ENCODE measurements around the gene PIP5KL1. TPM values are rescaled to one million over a fixed set of nuclear protein-coding genes. Genes with fewer than 3 reads are reported as not detected.

The PIP5KL1 gene
- total and polyA plus RNA-seq, 2 of the 8 experiments (the other 6 are each of a cell fraction or from before 2014, with no cell fraction given): 13.4 to 15.4 TPM

- TF ChIP-seq SP1 (IDR thresholded peaks at IDR 0.05; ENCODE audit: low read depth, low read length) (no peak), POLR2AphosphoS5 (IDR thresholded peaks at IDR 0.05; ENCODE audit: low read depth, low read length) (no peak), E2F6 (IDR thresholded peaks at IDR 0.05) (no peak), BRCA1 (IDR thresholded peaks at IDR 0.05; ENCODE audit: low read depth, low read length) (no peak), RFX5 (IDR thresholded peaks at IDR 0.05; ENCODE audit: borderline replicate concordance, low read depth, low read length) (no peak), YY1 (IDR thresholded peaks at IDR 0.05; ENCODE audit: low read depth, low read length) (no peak), ASH2L (IDR thresholded peaks at IDR 0.05; ENCODE audit: low read length) (no peak), MAX (IDR thresholded peaks at IDR 0.05) (no peak), TEAD4 (IDR thresholded peaks at IDR 0.05; ENCODE audit: low read depth, low read length) (no peak)
- Histone ChIP-seq H3K4me1 (replicated peaks in 1 of 4; ENCODE audit: control insufficient read depth in 3 of 4, insufficient read depth in 4 of 4, low read length in 3 of 4) (peaks cover 0 to 16% (median 7%) of the 10 kb centered on the region in 4 experiments; a peak in 6 of 7 replicates), H3K79me2 (ENCODE audit: control insufficient read depth in 1 of 2, insufficient read depth in 2 of 2, low read length in 2 of 2) (peaks cover 0 to under 1% of the 10 kb centered on the region in 2 experiments; a peak in 1 of 4 replicates), H3K9me3 (ENCODE audit: insufficient read depth in 2 of 2, low read depth in 1 of 2, low read length in 1 of 2) (no peaks in the 10 kb centered on the region), H3K23ac (ENCODE audit: insufficient read length) (no peak overlapping the region), H2BK5ac (ENCODE audit: low read depth, low read length) (no peak overlapping the region), H4K20me1 (replicated peaks in 1 of 2; ENCODE audit: control insufficient read depth in 1 of 2, insufficient read depth in 2 of 2, low read length in 2 of 2) (peaks cover 8 to 20% of the 10 kb centered on the region in 2 experiments), H4K5ac (ENCODE audit: insufficient read length, low read depth, low read length) (no peak overlapping the region), H2AK5ac (ENCODE audit: low read depth, low read length) (no peak overlapping the region), H2AFZ (ENCODE audit: low read length) (no peak overlapping the region), H3K4me3 (ENCODE audit: extremely low read depth in 1 of 4, insufficient read depth in 2 of 4, low read depth in 3 of 4, low read length in 4 of 4) (no peak overlapping the region), H3K9ac (replicated peaks in 1 of 4; ENCODE audit: extremely low read depth in 1 of 4, low read depth in 3 of 4, low read length in 3 of 4) (no peak overlapping the region), H3K4ac (replicated peaks; ENCODE audit: insufficient read length, low read depth, low read length) (no peak overlapping the region), H3K36me3 (ENCODE audit: control insufficient read depth in 2 of 4, insufficient read depth in 4 of 4, low read length in 3 of 4) (peaks cover 7 to 16% (median 13%) of the 10 kb centered on the region in 4 experiments), H3K56ac (replicated peaks; ENCODE audit: insufficient read length, low read depth, low read length) (no peak overlapping the region), H3K27ac (ENCODE audit: low read depth, low read length) (no peak overlapping the region), H3K79me1 (ENCODE audit: low read depth, low read length) (peaks cover 3% of the 10 kb centered on the region; the same call in 1 of the 2 replicates), H3K18ac (ENCODE audit: extremely low read depth, low read length) (no peak overlapping the region), H2BK20ac (ENCODE audit: low read length) (no peak overlapping the region), H4K91ac (replicated peaks; ENCODE audit: insufficient read length, low read length) (no peak overlapping the region), H3K23me2 (ENCODE audit: low read depth, low read length) (no peaks in the 10 kb centered on the region), H2BK120ac (replicated peaks; ENCODE audit: low read depth, low read length) (no peak overlapping the region), H2BK15ac (ENCODE audit: low read length) (no peak overlapping the region), H3K27me3 (replicated peaks in 1 of 4; ENCODE audit: control insufficient read depth in 3 of 4, extremely low read depth in 1 of 4, insufficient read depth in 3 of 4, low read length in 3 of 4) (no peaks in the 10 kb centered on the region), H2BK12ac (ENCODE audit: low read depth, low read length) (no peak overlapping the region), H3K14ac (ENCODE audit: insufficient read length) (no peak overlapping the region), H3K4me2 (ENCODE audit: insufficient read depth in 1 of 2, low read depth in 2 of 2, low read length in 2 of 2) (no peak overlapping the region), H4K8ac (ENCODE audit: extremely low read depth, insufficient read depth, low read length) (no peak overlapping the region)
- FAIRE-seq: no peak
- DNase-seq (ENCODE audit: low read depth in 1 of 2, low spot score in 2 of 2): no peak
- WGBS, 2 experiments (ENCODE audit: extremely low coverage in 1 of 2, insufficient coverage in 1 of 2, insufficient read length in 1 of 2, insufficient replicate concordance in 2 of 2, low coverage in 1 of 2, low lambda C conversion rate in 2 of 2, missing lambda C conversion rate in 1 of 2): 89% methylated on average over 9 of the region's 9 CpGs; no CpG with 5 or more reads in 1 of the 2 experiments
- ChIA-PET POLR2A (ENCODE audit: partially characterized antibody) (no interaction called here), CTCF (ENCODE audit: partially characterized antibody) (interaction anchor here (1.2 to 35.5 kb wide), 4 partner anchors 9 to 85 kb away, joined by 3 to 825 read pairs (median 22); no protein-coding TSS in a partner anchor)
Observed at GRCh38 chr9:127945942-127946341, 15.4 kb upstream of the PIP5KL1 start.
